ENCODE results near the gene DBN1. TPM values are rescaled to one million over a fixed set of nuclear protein-coding genes. Genes with fewer than 3 reads are reported as not detected.
A peak's percentile ranks its signal among the peaks of the same experiment; 100 is the strongest.

DBN1 gene
- total and polyA plus RNA-seq, 9 of the 15 experiments (the other 6 are each of a cell fraction or from before 2014, with no cell fraction given): 0.25 to 87.2 (median 27.9) TPM

GRCh38 chr5:177509991-177510566, 36.6 kb upstream of the DBN1 start (continued):
- TF ChIP-seq USF1 (CRISPR knock-in tag; IDR thresholded peaks at IDR 0.05): peak; percentile 71
- peak; percentile 34; the same call in 1 of the 2 replicates for TF ChIP-seq POLR2A (conservative IDR thresholded peaks at IDR 0.05)
- TF ChIP-seq RBFOX2 (IDR thresholded peaks at IDR 0.05; ENCODE audit: low read depth, low read length): 0 out of 2 replicates have a peak, but pooled peaks have one; percentile 20
- TF ChIP-seq CTCFL (IDR thresholded peaks at IDR 0.05; ENCODE audit: borderline replicate concordance, insufficient read depth, low read depth, low read length, poor library complexity, severe bottlenecking): peak; percentile 43
- peak; percentile 30; the same call in 1 of the 2 replicates for TF ChIP-seq POLR2G (IDR thresholded peaks at IDR 0.05; ENCODE audit: low read depth, low read length)
- TF ChIP-seq ZBTB7A (IDR thresholded peaks at IDR 0.05; ENCODE audit: borderline replicate concordance, control insufficient read depth, low read depth, low read length): peak; percentile 16; the same call in 1 of the 2 replicates
- 0 out of 2 replicates have a peak, but pooled peaks have one; percentile 14 for TF ChIP-seq MAX (CRISPR knock-in tag; IDR thresholded peaks at IDR 0.05)
- TF ChIP-seq HDGF (IDR thresholded peaks at IDR 0.05): 0 out of 2 replicates have a peak, but pooled peaks have one; percentile 40
- TF ChIP-seq ZNF311 (CRISPR knock-in tag; IDR thresholded peaks at IDR 0.05): no peak
- 0 out of 2 replicates have a peak, but pooled peaks have one; percentile 14 for TF ChIP-seq ELF1 (tag; IDR thresholded peaks at IDR 0.05)
- TF ChIP-seq ARNT (IDR thresholded peaks at IDR 0.05): no peak
- no peak for TF ChIP-seq TCFL5 (CRISPR knock-in tag; conservative IDR thresholded peaks at IDR 0.05)
- TF ChIP-seq CXXC5 (CRISPR knock-in tag; IDR thresholded peaks at IDR 0.05): no peak
- 0 out of 2 replicates have a peak, but pooled peaks have one; percentile 10 for TF ChIP-seq TFE3 (CRISPR knock-in tag; IDR thresholded peaks at IDR 0.05)
- TF ChIP-seq ZFP30 (CRISPR knock-in tag; IDR thresholded peaks at IDR 0.05; ENCODE audit: borderline replicate concordance): 0 out of 2 replicates have a peak, but pooled peaks have one; percentile 27
- peak; percentile 52; the same call in 1 of the 2 replicates for TF ChIP-seq RAD51 (IDR thresholded peaks at IDR 0.05; ENCODE audit: borderline replicate concordance, low read depth)

Measured in K562 (cell line).